Measurements from ENCODE around the gene AFF3.

DNA sequence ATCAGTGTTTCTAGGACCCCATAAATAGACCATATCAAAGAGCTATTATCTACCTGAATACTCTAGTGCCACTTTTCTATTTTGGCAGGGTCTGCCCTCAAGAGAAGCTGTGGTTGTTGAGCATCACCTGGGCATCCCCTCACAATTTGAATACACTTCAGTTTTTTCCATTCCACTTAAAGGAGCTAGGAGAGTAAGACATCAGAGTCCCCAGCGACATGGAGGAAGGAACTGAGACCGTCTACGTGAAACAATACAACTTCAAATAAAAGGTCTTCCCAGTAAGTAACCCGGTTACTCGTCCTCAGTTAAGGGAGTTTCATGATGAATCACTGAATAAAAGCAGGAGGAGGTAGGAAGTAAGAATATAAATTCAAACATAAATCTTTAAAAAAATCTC, 206.7 kb downstream of the AFF3 start:
- TF ChIP-seq, protein P1, sequence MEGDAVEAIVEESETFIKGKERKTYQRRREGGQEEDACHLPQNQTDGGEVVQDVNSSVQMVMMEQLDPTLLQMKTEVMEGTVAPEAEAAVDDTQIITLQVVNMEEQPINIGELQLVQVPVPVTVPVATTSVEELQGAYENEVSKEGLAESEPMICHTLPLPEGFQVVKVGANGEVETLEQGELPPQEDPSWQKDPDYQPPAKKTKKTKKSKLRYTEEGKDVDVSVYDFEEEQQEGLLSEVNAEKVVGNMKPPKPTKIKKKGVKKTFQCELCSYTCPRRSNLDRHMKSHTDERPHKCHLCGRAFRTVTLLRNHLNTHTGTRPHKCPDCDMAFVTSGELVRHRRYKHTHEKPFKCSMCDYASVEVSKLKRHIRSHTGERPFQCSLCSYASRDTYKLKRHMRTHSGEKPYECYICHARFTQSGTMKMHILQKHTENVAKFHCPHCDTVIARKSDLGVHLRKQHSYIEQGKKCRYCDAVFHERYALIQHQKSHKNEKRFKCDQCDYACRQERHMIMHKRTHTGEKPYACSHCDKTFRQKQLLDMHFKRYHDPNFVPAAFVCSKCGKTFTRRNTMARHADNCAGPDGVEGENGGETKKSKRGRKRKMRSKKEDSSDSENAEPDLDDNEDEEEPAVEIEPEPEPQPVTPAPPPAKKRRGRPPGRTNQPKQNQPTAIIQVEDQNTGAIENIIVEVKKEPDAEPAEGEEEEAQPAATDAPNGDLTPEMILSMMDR (IDR thresholded peaks at IDR 0.05): no peak
- TF ChIP-seq POLR2A (IDR thresholded peaks at IDR 0.05): no peak
